H1 (cell line): Measurements from ENCODE around the gene AGBL1. TPM values are rescaled to one million over a fixed set of nuclear protein-coding genes. Genes with fewer than 3 reads are reported as not detected.

Source experiments
- CTCF ChIA-PET: fragments of 300-600 bp; sonication (Branson Sonifier 250); formaldehyde crosslinking; loops from one replicate; lab custom pipeline; 2021; ENCODE audit not compliant: partially characterized antibody; lab: Charles Lee
- POLR2A ChIA-PET: fragments of 300-600 bp; sonication (Branson Sonifier 250); formaldehyde crosslinking; loops from one replicate; lab custom pipeline; 2021; ENCODE audit warnings: inconsistent platforms; ENCODE audit not compliant: partially characterized antibody; lab: Charles Lee
- DNase-seq, 2 experiments: peaks; one replicate each; pipeline versions ENCODE4 v3.0.0 to v3.0.0-alpha.2; 2010 to 2022; ENCODE audit warnings: low spot score in 2 of 2, low read depth in 1 of 2, mixed read lengths in 1 of 2
- FAIRE-seq: peaks from 2 replicates; lab custom pipeline; 2011; peaks lifted over from hg19 to GRCh38; lab: Jason Lieb, UNC
- H2AFZ ChIP-seq: 2 replicates; pipeline ENCODE4 v1.8.1; 2012; ENCODE audit warnings: low read length, inconsistent platforms
- H2AK5ac ChIP-seq: 2 replicates; pipeline ENCODE4 v1.6.1; 2013; ENCODE audit warnings: low read depth, low read length
- H2BK120ac ChIP-seq: replicated peaks from 2 replicates; pipeline ENCODE3; 2013; ENCODE audit warnings: low read depth, low read length, inconsistent platforms
- H2BK12ac ChIP-seq: 2 replicates; pipeline ENCODE4 v1.6.1; 2013; ENCODE audit warnings: low read depth, low read length
- H2BK15ac ChIP-seq: 2 replicates; pipeline ENCODE4 v1.6.1; 2013; ENCODE audit warnings: low read length
- H2BK20ac ChIP-seq: 2 replicates; pipeline ENCODE4 v1.6.1; 2013; ENCODE audit warnings: low read length
- H2BK5ac ChIP-seq: 2 replicates; pipeline ENCODE4 v1.6.1; 2013; ENCODE audit warnings: low read depth, low read length
- H3K14ac ChIP-seq: 2 replicates; pipeline ENCODE4 v1.6.1; 2013; ENCODE audit warnings: inconsistent platforms; ENCODE audit not compliant: insufficient read length
- H3K18ac ChIP-seq: 2 replicates; pipeline ENCODE4 v1.6.1; 2013; ENCODE audit warnings: low read length; ENCODE audit errors: extremely low read depth
- H3K23ac ChIP-seq: 2 replicates; pipeline ENCODE4 v1.6.1; 2013; ENCODE audit warnings: inconsistent platforms; ENCODE audit not compliant: insufficient read length
- H3K23me2 ChIP-seq: 2 replicates; pipeline ENCODE4 v1.6.1; 2013; ENCODE audit warnings: low read depth, low read length
- H3K27ac ChIP-seq: 2 replicates; pipeline ENCODE4 v1.6.1; 2011; ENCODE audit warnings: low read depth, low read length, inconsistent platforms
- H3K27me3 ChIP-seq, 4 experiments: replicated peaks in 1 of 4; 1 replicate in 1 of 4; 2 replicates in 3 of 4; pipeline versions ENCODE4 v1.6.1 to v1.8.1; 2011 to 2013; ENCODE audit warnings: low read length in 3 of 4, mild to moderate bottlenecking in 3 of 4, inconsistent platforms in 2 of 4, mixed read lengths in 2 of 4, moderate library complexity in 1 of 4; ENCODE audit not compliant: control insufficient read depth in 3 of 4, insufficient read depth in 3 of 4; ENCODE audit errors: extremely low read depth in 1 of 4
- H3K36me3 ChIP-seq, 4 experiments: 2 replicates each; pipeline versions ENCODE4 v1.6.1 to v1.8.1; 2011 to 2013; ENCODE audit warnings: mild to moderate bottlenecking in 4 of 4, low read length in 3 of 4, moderate library complexity in 2 of 4, control low read depth in 1 of 4, inconsistent platforms in 1 of 4; ENCODE audit not compliant: insufficient read depth in 4 of 4, control insufficient read depth in 2 of 4
- H3K4ac ChIP-seq: replicated peaks from 2 replicates; pipeline ENCODE3; 2013; ENCODE audit warnings: low read length, low read depth, mixed read lengths, inconsistent platforms; ENCODE audit not compliant: insufficient read length
- H3K4me1 ChIP-seq, 4 experiments: replicated peaks in 1 of 4; 1 replicate in 1 of 4; 2 replicates in 3 of 4; pipeline versions ENCODE4 v1.6.1 to v1.8.1; 2011 to 2013; ENCODE audit warnings: low read length in 3 of 4, inconsistent platforms in 2 of 4, mixed read lengths in 1 of 4; ENCODE audit not compliant: insufficient read depth in 4 of 4, control insufficient read depth in 3 of 4
- H3K4me2 ChIP-seq, 2 experiments: 2 replicates each; pipeline versions ENCODE4 v1.6.1 to v1.8.1; 2011 to 2013; ENCODE audit warnings: low read depth in 2 of 2, low read length in 2 of 2, control low read depth in 1 of 2, inconsistent platforms in 1 of 2, mild to moderate bottlenecking in 1 of 2; ENCODE audit not compliant: insufficient read depth in 1 of 2
- H3K4me3 ChIP-seq, 4 experiments: fragments of 200-600, 300-600 bp in 1 of 4; sonication (generic), shearing (Covaris generic), sonication (Bioruptor Twin) in 1 of 4; 2 replicates each; pipeline versions ENCODE4 v1.5.1 to v1.8.1; 2011 to 2016; ENCODE audit warnings: low read length in 4 of 4, low read depth in 3 of 4, control low read depth in 2 of 4, inconsistent platforms in 2 of 4, mild to moderate bottlenecking in 2 of 4, mixed read lengths in 1 of 4, moderate library complexity in 1 of 4; ENCODE audit not compliant: insufficient read depth in 2 of 4; ENCODE audit errors: extremely low read depth in 1 of 4
- H3K56ac ChIP-seq: replicated peaks from 2 replicates; pipeline ENCODE3; 2013; ENCODE audit warnings: low read depth, mild to moderate bottlenecking, mixed read lengths, low read length, inconsistent platforms; ENCODE audit not compliant: insufficient read length
- H3K79me1 ChIP-seq: 2 replicates; pipeline ENCODE4 v1.6.1; 2013; ENCODE audit warnings: low read depth, low read length, control low read depth
- H3K79me2 ChIP-seq, 2 experiments: 2 replicates each; pipeline versions ENCODE4 v1.6.1 to v1.8.1; 2012 to 2013; ENCODE audit warnings: low read length in 2 of 2, mild to moderate bottlenecking in 2 of 2, inconsistent platforms in 1 of 2; ENCODE audit not compliant: insufficient read depth in 2 of 2, control insufficient read depth in 1 of 2
- H3K9ac ChIP-seq, 4 experiments: replicated peaks in 1 of 4; 1 replicate in 1 of 4; 2 replicates in 3 of 4; pipeline versions ENCODE4 v1.6.1 to v1.8.1; 2011 to 2013; ENCODE audit warnings: low read depth in 3 of 4, low read length in 3 of 4, control low read depth in 2 of 4, mild to moderate bottlenecking in 2 of 4, moderate library complexity in 2 of 4, inconsistent platforms in 1 of 4; ENCODE audit errors: extremely low read depth in 1 of 4
- H3K9me3 ChIP-seq, 2 experiments: 2 replicates each; pipeline versions ENCODE4 v1.6.1 to v1.8.1; 2012 to 2013; ENCODE audit warnings: mild to moderate bottlenecking in 2 of 2, moderate library complexity in 2 of 2, control low read depth in 1 of 2, inconsistent platforms in 1 of 2, low read depth in 1 of 2, low read length in 1 of 2, mixed read lengths in 1 of 2; ENCODE audit not compliant: insufficient read depth in 2 of 2
- H4K20me1 ChIP-seq, 2 experiments: replicated peaks in 1 of 2; 2 replicates each; pipeline versions ENCODE3 to v1.8.1; 2011 to 2013; ENCODE audit warnings: inconsistent platforms in 2 of 2, low read length in 2 of 2, mild to moderate bottlenecking in 1 of 2; ENCODE audit not compliant: insufficient read depth in 2 of 2, control insufficient read depth in 1 of 2
- H4K5ac ChIP-seq: 2 replicates; pipeline ENCODE4 v1.6.1; 2013; ENCODE audit warnings: low read length, low read depth, mixed read lengths, inconsistent platforms; ENCODE audit not compliant: insufficient read length
- H4K8ac ChIP-seq: 2 replicates; pipeline ENCODE4 v1.8.0; 2013; ENCODE audit warnings: mild to moderate bottlenecking, moderate library complexity, low read length, inconsistent platforms; ENCODE audit not compliant: insufficient read depth; ENCODE audit errors: extremely low read depth
- H4K91ac ChIP-seq: replicated peaks from 2 replicates; pipeline ENCODE3; 2013; ENCODE audit warnings: low read length, mixed read lengths, inconsistent platforms; ENCODE audit not compliant: insufficient read length
- CEBPB ChIP-seq: IDR thresholded peaks from 2 replicates; pipeline ENCODE4 v1.6.1; 2012; ENCODE audit warnings: low read depth, low read length
- EP300 ChIP-seq, 2 experiments: IDR thresholded peaks; 1 replicate in 1 of 2; 2 replicates in 1 of 2; pipeline ENCODE4 v1.6.1; 2011 to 2012; ENCODE audit warnings: low read depth in 2 of 2, low read length in 2 of 2, mild to moderate bottlenecking in 2 of 2, borderline replicate concordance in 1 of 2, inconsistent platforms in 1 of 2, moderate library complexity in 1 of 2
- RBBP5 ChIP-seq: IDR thresholded peaks from 2 replicates; pipeline ENCODE4 v1.7.1; 2012; ENCODE audit warnings: low read depth, mild to moderate bottlenecking, inconsistent platforms, low read length, moderate library complexity, borderline replicate concordance
- RXRA ChIP-seq: IDR thresholded peaks from 2 replicates; pipeline ENCODE4 v1.6.1; 2011; ENCODE audit warnings: low read depth, mild to moderate bottlenecking, low read length, moderate library complexity; ENCODE audit not compliant: insufficient read depth
- SIRT6 ChIP-seq: IDR thresholded peaks from one replicate; pipeline ENCODE4 v1.7.1; 2012; ENCODE audit warnings: low read length, inconsistent platforms
- WGBS, 2 experiments: shearing (Covaris generic) in 1 of 2; methylation state at CpG; one replicate each; pipeline versions ENCODE4 v1.1.6 to v1.1.7; 2013 to 2015; ENCODE audit warnings: low lambda C conversion rate in 2 of 2, mixed read lengths in 2 of 2, inconsistent platforms in 1 of 2, low coverage in 1 of 2, missing lambda C conversion rate in 1 of 2; ENCODE audit not compliant: insufficient replicate concordance in 2 of 2, insufficient coverage in 1 of 2, insufficient read length in 1 of 2; ENCODE audit errors: extremely low coverage in 1 of 2, missing lambda C conversion rate in 1 of 2; 5-methylcytosine and 5-hydroxymethylcytosine counted together
- polyA plus RNA-seq, 7 experiments: library from polyadenylated mRNA; depleted of rRNA in 3 of 7; stranded (reverse) in 5 of 7; unstranded in 2 of 7; fragments of >200 nt in 5 of 7; fragments of 200-250 nt in 2 of 7; gene quantifications; 1 replicate in 5 of 7; 2 replicates in 1 of 7; 4 replicates in 1 of 7; pipeline versions ENCODE4 v1.2.1 to v1.2.3, GENCODE V29; 2011 to 2013; ENCODE audit warnings: missing spikeins in 2 of 7, mixed read lengths in 2 of 7
- total RNA-seq: library from RNA; stranded (reverse); fragmentation: NEBNext Ultra II Directional; extraction: Animal tissue kit (Norgen Biotek cat#: 25700); gene quantifications from 2 replicates; pipeline ENCODE4 v1.2.1, GENCODE V29; 2021

The AGBL1 gene
- total and polyA plus RNA-seq, 2 of the 8 experiments (the other 6 are each of a cell fraction or from before 2014, with no cell fraction given) = not detected

DNA sequence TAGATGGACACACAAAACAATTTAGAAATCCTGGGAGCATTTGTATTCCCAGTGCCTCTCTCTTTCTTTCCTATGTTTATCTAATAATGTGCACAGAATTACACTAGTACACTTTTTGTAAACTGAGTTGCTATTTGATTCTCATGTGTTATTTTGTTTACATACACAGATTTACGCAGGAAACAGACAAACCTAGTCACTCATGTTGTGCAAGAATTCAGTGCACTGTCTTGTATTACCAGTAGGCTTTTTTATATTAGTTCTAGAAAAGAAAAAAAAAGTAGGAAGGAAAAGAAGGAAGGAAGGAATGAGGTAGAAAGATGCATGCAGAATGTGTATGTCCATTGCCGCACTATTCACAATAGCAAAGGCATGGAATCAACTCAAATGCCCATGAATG is 257.4 kb downstream of the AGBL1 start:
- Histone ChIP-seq H3K27ac (no peak overlapping the region), H3K4me2 (no peak overlapping the region), H2BK15ac (no peak overlapping the region), H2AFZ (no peak overlapping the region), H2BK20ac (no peak overlapping the region), H3K9me3 (no peaks in the 10 kb centered on the region), H2BK12ac (no peak overlapping the region), H3K79me2 (no peaks in the 10 kb centered on the region), H2BK120ac (no peak overlapping the region), H4K91ac (no peak overlapping the region), H3K18ac (no peak overlapping the region), H3K23me2 (no peaks in the 10 kb centered on the region), H3K4me1 (no peaks in the 10 kb centered on the region), H3K56ac (no peak overlapping the region), H3K9ac (no peak overlapping the region), H4K5ac (no peak overlapping the region), H3K79me1 (no peaks in the 10 kb centered on the region), H3K27me3 (no peaks in the 10 kb centered on the region), H3K23ac (no peak overlapping the region), H3K14ac (no peak overlapping the region), H2AK5ac (no peak overlapping the region), H4K8ac (no peak overlapping the region), H3K4ac (no peak overlapping the region), H3K36me3 (no peaks in the 10 kb centered on the region), H4K20me1 (no peaks in the 10 kb centered on the region), H3K4me3 (no peak overlapping the region), H2BK5ac (no peak overlapping the region)
- WGBS, 2 experiments = 96% methylated on average over 2 of the region's 2 CpGs; no CpG with 5 or more reads in 1 of the 2 experiments
- no peak for DNase-seq
- FAIRE-seq = no peak
- CTCF ChIA-PET = no interaction called here
- TF ChIP-seq RBBP5 (no peak), RXRA (no peak), EP300 (IDR thresholded peaks at IDR 0.05; ENCODE audit: borderline replicate concordance in 1 of 2, low read depth in 2 of 2, low read length in 2 of 2) (no peak), SIRT6 (no peak), CEBPB (no peak)
- POLR2A ChIA-PET = no interaction called here
